Activated T-helper 1 cell treated with anti-CD3 and anti-CD28 coated beads, Interleukin-2, amount 50 U/mL, for 16 hours (primary cell): ENCODE data around the gene CRACR2A.

Source experiments
- DNase-seq, 2 donors: peaks; one replicate each; pipeline ENCODE4 v3.0.0-alpha.2; 2020; ENCODE audit warnings: low read depth in 1 of 2, low spot score in 1 of 2

CRACR2A gene

GRCh38 chr12:3651585-3652424, 101.1 kb downstream of the CRACR2A start:
- no peak for DNase-seq

GRCh38 chr12:3647504-3647903, 105.4 kb downstream of the CRACR2A start:
- no peak for DNase-seq

GRCh38 chr12:3646561-3647241, 106.2 kb downstream of the CRACR2A start:
- DNase-seq = no peak

- no peak for DNase-seq
Observed at GRCh38 chr12:3645091-3645490, 107.8 kb downstream of the CRACR2A start.

- DNase-seq = no peak
Observed at GRCh38 chr12:3644104-3644503, 108.8 kb downstream of the CRACR2A start.

GRCh38 chr12:3641428-3642018, 111.4 kb downstream of the CRACR2A start:
- no peak for DNase-seq

- DNase-seq = no peak
Observed at GRCh38 chr12:3636328-3636727, 116.6 kb downstream of the CRACR2A start.

- DNase-seq = no peak
Observed at GRCh38 chr12:3634348-3634747, 118.6 kb downstream of the CRACR2A start.

- DNase-seq = no peak
Observed at GRCh38 chr12:3633396-3633795, 119.5 kb downstream of the CRACR2A start.

GRCh38 chr12:3632754-3633153, 120.2 kb downstream of the CRACR2A start:
- DNase-seq = no peak

- DNase-seq = no peak
Observed at GRCh38 chr12:3632256-3632655, 120.7 kb downstream of the CRACR2A start.

- no peak for DNase-seq
Observed at GRCh38 chr12:3631759-3632158, 121.2 kb downstream of the CRACR2A start.

- no peak for DNase-seq
Observed at GRCh38 chr12:3631272-3631637, 121.7 kb downstream of the CRACR2A start.

- DNase-seq = no peak
Observed at GRCh38 chr12:3630621-3631271, 122.2 kb downstream of the CRACR2A start.

- DNase-seq = no peak
Observed at GRCh38 chr12:3630111-3630510, 122.8 kb downstream of the CRACR2A start.

GRCh38 chr12:3629057-3629830, 123.7 kb downstream of the CRACR2A start:
- DNase-seq = no peak

- no peak for DNase-seq
Observed at GRCh38 chr12:3628629-3629028, 124.3 kb downstream of the CRACR2A start.

- DNase-seq = no peak
Observed at GRCh38 chr12:3627336-3627735, 125.6 kb downstream of the CRACR2A start.

- DNase-seq = no peak
Observed at GRCh38 chr12:3624273-3624672, 128.6 kb downstream of the CRACR2A start.

- no peak for DNase-seq
Observed at GRCh38 chr12:3622822-3623690, 129.9 kb downstream of the CRACR2A start.
